Sigmoid colon (tissue), 4 donors: ENCODE results near the gene TSPAN12.

ENCODE experiments used
- CTCF ChIP-seq, 4 experiments: fragments of 450-650 bp in 3 of 4; fragments of 200-600 bp in 1 of 4; IDR thresholded peaks; one replicate each; pipeline ENCODE4 v1.5.1; 2016 to 2019; ENCODE audit warnings: antibody characterized with exemption in 4 of 4, mild to moderate bottlenecking in 3 of 4, moderate library complexity in 2 of 4
- EP300 ChIP-seq, 4 donors: sonication (generic); formaldehyde crosslinking; IDR thresholded peaks; one replicate each; pipeline ENCODE4 v1.6.1; 2017; ENCODE audit warnings: antibody characterized with exemption in 4 of 4
- POLR2A ChIP-seq, 2 donors: fragments of 450-650 bp; IDR thresholded peaks; one replicate each; pipeline ENCODE4 v1.6.1; 2016; ENCODE audit warnings: antibody characterized with exemption in 2 of 2, mild to moderate bottlenecking in 2 of 2, moderate library complexity in 2 of 2
- POLR2AphosphoS5 ChIP-seq, 4 donors: sonication (generic); formaldehyde crosslinking; IDR thresholded peaks; one replicate each; pipeline ENCODE4 v1.6.1; 2017; ENCODE audit warnings: antibody characterized with exemption in 4 of 4

GRCh38 chr7:120775755-120776154 is 82.2 kb downstream of the TSPAN12 start:
- TF ChIP-seq POLR2AphosphoS5 (IDR thresholded peaks at IDR 0.05) (no peak), CTCF (IDR thresholded peaks at IDR 0.05) (no peak), EP300 (IDR thresholded peaks at IDR 0.05) (no peak), POLR2A (IDR thresholded peaks at IDR 0.05) (no peak)
